SK-N-SH treated with all-trans-retinoic acid at 6 μM for 48 hours (cell line): Measurements from ENCODE around the gene RTRAF.

Experiments used
- ATAC-seq: fragments of 200-7000 bp; cut with Tn5 transposase; 3 replicates; pipeline ENCODE4 v1.9.1; 2020; ENCODE audit warnings: mild to moderate bottlenecking, moderate library complexity
- ARNTL ChIP-seq: fragments of 450-650 bp; formaldehyde crosslinking; IDR thresholded peaks from 2 replicates; pipeline ENCODE4 v1.5.0; 2020; ENCODE audit warnings: low read depth, mild to moderate bottlenecking, moderate library complexity, borderline replicate concordance
- BACH2 ChIP-seq: fragments of 250-450 bp; sonication (Bioruptor Pico); IDR thresholded peaks from 2 replicates; pipeline ENCODE4 v1.9.0; 2021; ENCODE audit warnings: mild to moderate bottlenecking, borderline replicate concordance
- CSDC2 ChIP-seq: fragments of 250-450 bp; sonication (Bioruptor Pico); IDR thresholded peaks from 2 replicates; pipeline ENCODE4 v1.5.0; 2020; ENCODE audit warnings: mild to moderate bottlenecking, moderate library complexity
- CSRNP3 ChIP-seq: fragments of 250-450 bp; sonication (Bioruptor Pico); IDR thresholded peaks from 2 replicates; pipeline ENCODE4 v1.5.1; 2021; ENCODE audit warnings: mild to moderate bottlenecking, moderate library complexity
- ESRRG ChIP-seq: fragments of 250-450 bp; sonication (Bioruptor Pico); IDR thresholded peaks from 2 replicates; pipeline ENCODE4 v1.6.1; 2021; ENCODE audit warnings: mild to moderate bottlenecking
- GLIS3 ChIP-seq: fragments of 250-450 bp; sonication (Bioruptor Pico); IDR thresholded peaks from 2 replicates; pipeline ENCODE4 v1.5.0; 2020; ENCODE audit warnings: mild to moderate bottlenecking, moderate library complexity
- ISL1 ChIP-seq: fragments of 250-450 bp; sonication (Bioruptor Pico); IDR thresholded peaks from 2 replicates; pipeline ENCODE4 v2.1.2; 2022; ENCODE audit warnings: mild to moderate bottlenecking, moderate library complexity
- OSR1 ChIP-seq: fragments of 250-450 bp; sonication (Bioruptor Pico); IDR thresholded peaks from 2 replicates; pipeline ENCODE4 v1.8.0; 2022; ENCODE audit warnings: moderate library complexity, mild to moderate bottlenecking, inconsistent platforms
- PATZ1 ChIP-seq: fragments of 250-450 bp; sonication (Bioruptor Pico); IDR thresholded peaks from 2 replicates; pipeline ENCODE4 v1.8.0; 2020; ENCODE audit warnings: mild to moderate bottlenecking, moderate library complexity, borderline replicate concordance
- POU6F1 ChIP-seq: fragments of 250-450 bp; sonication (Bioruptor Pico); IDR thresholded peaks from 2 replicates; pipeline ENCODE4 v1.8.0; 2021; ENCODE audit warnings: low read depth, mild to moderate bottlenecking, moderate library complexity, borderline replicate concordance
- PPARA ChIP-seq: fragments of 250-450 bp; sonication (Bioruptor Pico); IDR thresholded peaks from 2 replicates; pipeline ENCODE4 v1.5.0; 2020; ENCODE audit warnings: mild to moderate bottlenecking, borderline replicate concordance
- RARB ChIP-seq: fragments of 250-450 bp; sonication (Bioruptor Pico); IDR thresholded peaks from 2 replicates; pipeline ENCODE4 v1.8.0; 2021; ENCODE audit warnings: mild to moderate bottlenecking, moderate library complexity
- SNAI2 ChIP-seq: fragments of 250-450 bp; sonication (Bioruptor Pico); IDR thresholded peaks from 2 replicates; pipeline ENCODE4 v1.5.0; 2020; ENCODE audit warnings: mild to moderate bottlenecking, moderate library complexity
- TCF4 ChIP-seq: fragments of 250-450 bp; sonication (Bioruptor Pico); IDR thresholded peaks from 2 replicates; pipeline ENCODE4 v1.8.0; 2021; ENCODE audit warnings: mild to moderate bottlenecking, moderate library complexity, borderline replicate concordance
- TSHZ2 ChIP-seq: fragments of 250-450 bp; sonication (Bioruptor Pico); IDR thresholded peaks from 2 replicates; pipeline ENCODE4 v1.5.0; 2020; ENCODE audit warnings: mild to moderate bottlenecking, moderate library complexity
- ZFP3 ChIP-seq: fragments of 250-450 bp; sonication (Bioruptor Pico); IDR thresholded peaks from 2 replicates; pipeline ENCODE4 v1.5.0; 2020; ENCODE audit warnings: mild to moderate bottlenecking, moderate library complexity
- ZFP30 ChIP-seq: fragments of 450-650 bp; formaldehyde crosslinking; IDR thresholded peaks from 2 replicates; pipeline ENCODE4 v1.5.0; 2022; ENCODE audit warnings: mild to moderate bottlenecking, moderate library complexity
- ZNF565 ChIP-seq: fragments of 450-650 bp; formaldehyde crosslinking; conservative IDR thresholded peaks from 2 replicates; pipeline ENCODE4 v1.5.0; 2020; ENCODE audit warnings: low read depth, mild to moderate bottlenecking, moderate library complexity
- ZNF8 ChIP-seq: fragments of 450-650 bp; formaldehyde crosslinking; IDR thresholded peaks from 2 replicates; pipeline ENCODE4 v1.5.0; 2020; ENCODE audit warnings: mild to moderate bottlenecking, moderate library complexity

RTRAF gene

GRCh38 chr14:52051871-52052270 lies 62.5 kb downstream of the RTRAF start:
- ATAC-seq: peak; percentile 53
- no peak for TF ChIP-seq ZFP30 (CRISPR knock-in tag)
- TF ChIP-seq PATZ1 (CRISPR knock-in tag): no peak
- TF ChIP-seq CSDC2: no peak
- TF ChIP-seq GLIS3: no peak
- no peak for TF ChIP-seq ZNF8 (CRISPR knock-in tag)
- no peak for TF ChIP-seq BACH2
- no peak for TF ChIP-seq PPARA (CRISPR knock-in tag)
- no peak for TF ChIP-seq ARNTL (CRISPR knock-in tag)
- no peak for TF ChIP-seq POU6F1 (CRISPR knock-in tag)
- no peak for TF ChIP-seq ZFP3 (CRISPR knock-in tag)
- no peak for TF ChIP-seq ZNF565

- no peak for TF ChIP-seq ZNF8 (CRISPR knock-in tag)
- no peak for TF ChIP-seq ISL1 (CRISPR knock-in tag)
- no peak for TF ChIP-seq TCF4
- TF ChIP-seq OSR1 (CRISPR knock-in tag): no peak
- no peak for TF ChIP-seq ESRRG
- TF ChIP-seq TSHZ2 (CRISPR knock-in tag): no peak
- peak; percentile 81 for ATAC-seq
These were observed 63.1 kb downstream of the RTRAF start for GRCh38 chr14:52052288-52052943.

GRCh38 chr14:52053044-52053443 lies 63.7 kb downstream of the RTRAF start:
- no peak for TF ChIP-seq GLIS3
- no peak for TF ChIP-seq TCF4
- TF ChIP-seq OSR1 (CRISPR knock-in tag): no peak
- no peak for TF ChIP-seq ZFP30 (CRISPR knock-in tag)
- TF ChIP-seq CSRNP3 (CRISPR knock-in tag): no peak
- no peak for TF ChIP-seq ZNF565
- TF ChIP-seq ISL1 (CRISPR knock-in tag): no peak
- TF ChIP-seq PATZ1 (CRISPR knock-in tag): no peak
- no peak for TF ChIP-seq TSHZ2 (CRISPR knock-in tag)
- TF ChIP-seq POU6F1 (CRISPR knock-in tag): no peak
- no peak for TF ChIP-seq ESRRG
- no peak for TF ChIP-seq RARB (CRISPR knock-in tag)
- no peak for TF ChIP-seq SNAI2
- no peak for TF ChIP-seq PPARA (CRISPR knock-in tag)
- TF ChIP-seq ARNTL (CRISPR knock-in tag): no peak
- ATAC-seq: no peak
